Spinal cord (tissue), 10 donors: ENCODE results near the gene RNF180. TPM values are rescaled to one million over a fixed set of nuclear protein-coding genes. Genes with fewer than 3 reads are reported as not detected.
A peak's percentile ranks its signal among the peaks of the same experiment; 100 is the strongest.

Experiments
- DNase-seq, 6 donors: peaks; one replicate each; pipeline versions ENCODE4 v3.0.0 to v3.0.0-alpha.2; 2013 to 2015; ENCODE audit warnings: low spot score in 6 of 6, low read depth in 4 of 6
- H3K27ac ChIP-seq: one replicate; pipeline ENCODE4 v1.5.1; 2013; ENCODE audit warnings: low read depth, low read length, control low read depth
- H3K27me3 ChIP-seq: one replicate; pipeline ENCODE4 v1.6.1; 2013; ENCODE audit warnings: low read length; ENCODE audit not compliant: control insufficient read depth, insufficient read depth
- H3K36me3 ChIP-seq: one replicate; pipeline ENCODE4 v1.6.1; 2013; ENCODE audit warnings: low read length; ENCODE audit not compliant: control insufficient read depth, insufficient read depth
- H3K4me1 ChIP-seq: one replicate; pipeline ENCODE4 v1.6.1; 2013; ENCODE audit warnings: low read length; ENCODE audit not compliant: control insufficient read depth, insufficient read depth
- H3K4me3 ChIP-seq: one replicate; pipeline ENCODE4 v1.5.1; 2013; ENCODE audit warnings: low read depth, low read length, control low read depth
- H3K9me3 ChIP-seq: one replicate; pipeline ENCODE4 v1.6.1; 2013; ENCODE audit warnings: low read length; ENCODE audit not compliant: control insufficient read depth, insufficient read depth
- WGBS: methylation state at CpG from one replicate; pipeline ENCODE4 v1.1.5; 2013; ENCODE audit warnings: missing lambda C conversion rate; ENCODE audit not compliant: insufficient coverage; 5-methylcytosine and 5-hydroxymethylcytosine counted together
- polyA plus RNA-seq, 2 donors: library from polyadenylated mRNA; unstranded; fragments of 120-200 nt; gene quantifications; one replicate each; pipeline ENCODE4 v1.2.1, GENCODE V29; 2013; ENCODE audit not compliant: insufficient read length in 2 of 2
- total RNA-seq, 2 donors: library from RNA; depleted of rRNA in 1 of 2; stranded (reverse); fragments of 120-200 nt in 1 of 2; fragments of >200 nt in 1 of 2; gene quantifications; one replicate each; pipeline versions ENCODE4 v1.2.3 to v1.2.4, GENCODE V29; 2013 to 2014
- donor health status: healthy.

Gene RNF180
- total and polyA plus RNA-seq, 4 donors, result 10.0 to 39.4 (median 18.0) TPM

GRCh38 chr5:64149268-64149667 lies 16.4 kb upstream of the RNF180 start:
- Histone ChIP-seq H3K4me3 (no peak overlapping the region), H3K9me3 (no peaks in the 10 kb centered on the region), H3K36me3 (no peaks in the 10 kb centered on the region), H3K27me3 (no peaks in the 10 kb centered on the region), H3K4me1 (peaks cover 3% of the 10 kb centered on the region), H3K27ac (no peak overlapping the region)
- peak in 1 of 6 donors; percentile 16 for DNase-seq

- no peak overlapping the region for H3K27ac ChIP-seq
- H3K27me3 ChIP-seq, result no peaks in the 10 kb centered on the region
- DNase-seq, result no peak
- H3K36me3 ChIP-seq, result no peaks in the 10 kb centered on the region
- 96% methylated on average over 33 of the region's 33 CpGs for WGBS
- H3K4me1 ChIP-seq, result peaks cover 3% of the 10 kb centered on the region
- no peak overlapping the region for H3K4me3 ChIP-seq
- H3K9me3 ChIP-seq, result no peaks in the 10 kb centered on the region
Measured at GRCh38 chr5:64149857-64150521, 15.7 kb upstream of the RNF180 start.

- H3K4me3 ChIP-seq, result no peak overlapping the region
- no CpG with 5 or more reads among the region's 1 CpG for whole genome bisulfite sequencing
- H3K36me3 ChIP-seq, result no peaks in the 10 kb centered on the region
- no peaks in the 10 kb centered on the region for H3K4me1 ChIP-seq
- H3K27ac ChIP-seq, result no peak overlapping the region
- DNase-seq, result no peak
- H3K27me3 ChIP-seq, result no peaks in the 10 kb centered on the region
- no peaks in the 10 kb centered on the region for H3K9me3 ChIP-seq
Measured at GRCh38 chr5:64156261-64156660, 9.4 kb upstream of the RNF180 start.

- no peaks in the 10 kb centered on the region for H3K36me3 ChIP-seq
- DNase-seq, result no peak
- WGBS, result 79% methylated on average over 2 of the region's 2 CpGs
- H3K27ac ChIP-seq, result no peak overlapping the region
- H3K27me3 ChIP-seq, result no peaks in the 10 kb centered on the region
- H3K4me1 ChIP-seq, result no peaks in the 10 kb centered on the region
- no peaks in the 10 kb centered on the region for H3K9me3 ChIP-seq
- no peak overlapping the region for H3K4me3 ChIP-seq
Measured at GRCh38 chr5:64158827-64159226, 6.8 kb upstream of the RNF180 start.

GRCh38 chr5:64160201-64160600 lies 5.4 kb upstream of the RNF180 start:
- 83% methylated on average over 6 of the region's 6 CpGs for WGBS
- Histone ChIP-seq H3K9me3 (no peaks in the 10 kb centered on the region), H3K27ac (no peak overlapping the region)

GRCh38 chr5:64161420-64161819 lies 4.2 kb upstream of the RNF180 start:
- Histone ChIP-seq H3K9me3 (no peaks in the 10 kb centered on the region), H3K4me1 (no peaks in the 10 kb centered on the region), H3K36me3 (no peaks in the 10 kb centered on the region), H3K4me3 (no peak overlapping the region), H3K27ac (no peak overlapping the region), H3K27me3 (peaks cover 2% of the 10 kb centered on the region)
- no peak for DNase-seq
- 80% methylated on average over 1 of the region's 3 CpGs for WGBS

More at GRCh38 chr5:64160201-64160600, 5.4 kb upstream of the RNF180 start:
- Histone ChIP-seq H3K27me3 (no peaks in the 10 kb centered on the region), H3K36me3 (no peaks in the 10 kb centered on the region), H3K4me3 (no peak overlapping the region), H3K4me1 (no peaks in the 10 kb centered on the region)
- DNase-seq, result no peak

GRCh38 chr5:64163135-64163534 lies 2.5 kb upstream of the RNF180 start:
- Histone ChIP-seq H3K27ac (no peak overlapping the region), H3K9me3 (no peaks in the 10 kb centered on the region)

GRCh38 chr5:64163746-64164145 lies 1.9 kb upstream of the RNF180 start:
- DNase-seq, result no peak
- Histone ChIP-seq H3K27ac (no peak overlapping the region), H3K27me3 (peaks cover 2% of the 10 kb centered on the region), H3K36me3 (no peaks in the 10 kb centered on the region), H3K4me3 (no peak overlapping the region), H3K4me1 (no peaks in the 10 kb centered on the region), H3K9me3 (no peaks in the 10 kb centered on the region)
- WGBS, result no CpG with 5 or more reads among the region's 4 CpGs

More at GRCh38 chr5:64163135-64163534, 2.5 kb upstream of the RNF180 start:
- DNase-seq, result no peak
- H3K4me1 ChIP-seq, result no peaks in the 10 kb centered on the region
- peaks cover 2% of the 10 kb centered on the region for H3K27me3 ChIP-seq
- H3K36me3 ChIP-seq, result no peaks in the 10 kb centered on the region
- no peak overlapping the region for H3K4me3 ChIP-seq

GRCh38 chr5:64164166-64164565 lies 1.5 kb upstream of the RNF180 start:
- no peaks in the 10 kb centered on the region for H3K4me1 ChIP-seq
- peaks cover 2% of the 10 kb centered on the region for H3K27me3 ChIP-seq
- no peak overlapping the region for H3K27ac ChIP-seq
- H3K9me3 ChIP-seq, result no peaks in the 10 kb centered on the region
- H3K4me3 ChIP-seq, result no peak overlapping the region
- no peaks in the 10 kb centered on the region for H3K36me3 ChIP-seq
- WGBS, result no CpG with 5 or more reads among the region's 1 CpG
- DNase-seq, result no peak

GRCh38 chr5:64165160-64165499 lies 513 bp upstream of the RNF180 start:
- H3K27me3 ChIP-seq, result peaks cover 2% of the 10 kb centered on the region
- H3K9me3 ChIP-seq, result no peaks in the 10 kb centered on the region
- H3K27ac ChIP-seq, result peak overlapping the region; percentile 55
- peak overlapping the region; percentile 63 for H3K4me3 ChIP-seq
- no peaks in the 10 kb centered on the region for H3K4me1 ChIP-seq
- no peak for DNase-seq
- H3K36me3 ChIP-seq, result no peaks in the 10 kb centered on the region
- WGBS, result 17% methylated on average over 7 of the region's 11 CpGs
